Tibial artery (tissue), 4 donors: Measurements from ENCODE around the gene ATG14.
"Not testable (repeated sequence)": the region's sequence is repeated elsewhere in the genome, so short reads cannot be mapped to it uniquely, and the experiment has no call there.

Experiments
- DNase-seq, 2 donors: peaks; one replicate each; pipeline ENCODE4 v3.0.0-alpha.2; 2019
- H3K27ac ChIP-seq, 2 donors: fragments of 200-600 bp; sonication (generic) in 1 of 2; 1 replicate in 1 of 2; 2 replicates in 1 of 2; pipeline ENCODE4 v1.5.1; 2018 to 2019; ENCODE audit warnings: mild to moderate bottlenecking in 1 of 2
- H3K27me3 ChIP-seq, 2 donors: fragments of 200-600 bp; sonication (generic) in 1 of 2; one replicate each; pipeline versions ENCODE4 v1.5.1 to v1.6.0; 2016 to 2019
- H3K36me3 ChIP-seq, 3 donors: fragments of 200-600 bp; sonication (generic) in 2 of 3; one replicate each; pipeline ENCODE4 v1.5.1; 2016 to 2019; ENCODE audit warnings: mild to moderate bottlenecking in 2 of 3
- H3K4me1 ChIP-seq, 4 donors: fragments of 200-600 bp; sonication (generic) in 2 of 4; 1 replicate in 3 of 4; 2 replicates in 1 of 4; pipeline ENCODE4 v1.5.1; 2016 to 2019
- H3K4me3 ChIP-seq, 2 donors: fragments of 200-600 bp; sonication (generic) in 1 of 2; 1 replicate in 1 of 2; 2 replicates in 1 of 2; pipeline ENCODE4 v1.5.1; 2018 to 2019; ENCODE audit warnings: mild to moderate bottlenecking in 2 of 2
- H3K9me3 ChIP-seq, 3 donors: fragments of 200-600 bp; sonication (generic) in 1 of 3; one replicate each; pipeline ENCODE4 v1.5.1; 2016 to 2019
- intact Hi-C: fragments of 100-400 bp; cut with DNase I; formaldehyde crosslinking; loops from one replicate; pipeline ENCODE4 v1.15.0; 2023; ENCODE audit warnings: low total_unique reads
- TF ChIP-seq, protein P1 (sequence below), 2 experiments: fragments of 200-600 bp in 1 of 2; fragments of 450-650 bp in 1 of 2; IDR thresholded peaks; one replicate each; pipeline ENCODE4 v1.5.1; 2017 to 2019; ENCODE audit warnings: antibody characterized with exemption in 2 of 2, mild to moderate bottlenecking in 1 of 2, moderate library complexity in 1 of 2

ATG14 gene

DNA sequence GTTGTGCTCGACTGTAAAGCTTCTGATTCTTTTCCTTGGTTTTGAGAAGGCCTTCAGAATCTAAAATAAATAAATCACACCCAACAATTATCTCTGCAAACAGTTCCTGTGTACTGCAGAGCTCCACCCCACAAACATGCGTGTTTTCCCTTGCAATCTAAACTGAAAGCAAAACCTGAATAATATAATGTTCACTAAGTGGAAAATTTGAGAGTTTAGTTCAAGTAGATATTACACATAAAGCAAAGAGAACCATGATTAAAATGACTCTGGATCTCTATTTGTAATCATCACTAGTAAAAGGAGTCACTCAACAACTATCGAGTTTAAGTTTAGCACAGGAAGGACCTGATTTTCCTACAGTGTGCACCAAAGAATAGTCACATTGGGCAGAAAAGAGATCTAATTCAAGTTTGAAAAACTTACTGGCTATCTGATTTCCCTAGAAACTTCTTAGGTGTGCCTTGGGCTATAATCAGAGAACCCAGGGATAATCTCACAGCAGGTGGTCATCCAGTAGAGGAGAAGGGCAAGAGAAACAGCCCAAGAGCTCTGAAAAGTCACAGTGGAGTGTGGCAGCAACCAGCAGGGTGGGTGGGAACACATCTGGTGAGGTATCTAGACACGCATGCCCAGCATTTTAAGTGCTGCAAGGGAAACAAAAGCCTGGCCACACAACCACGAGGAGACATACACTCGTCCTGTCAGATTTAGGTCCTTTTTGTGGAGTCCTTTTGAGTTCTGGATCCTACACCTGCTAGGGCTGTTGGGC lies 25.4 kb downstream of the ATG14 start:
- no peak for DNase-seq
- no peaks in the 10 kb centered on the region for H3K27me3 ChIP-seq
- H3K9me3 ChIP-seq = no peaks in the 10 kb centered on the region
- intact Hi-C loops = no loop called here
- H3K27ac ChIP-seq = no peak overlapping the region
- peaks cover 0 to 37% (median 5%) of the 10 kb centered on the region in 4 donors for H3K4me1 ChIP-seq
- TF ChIP-seq, protein P1, sequence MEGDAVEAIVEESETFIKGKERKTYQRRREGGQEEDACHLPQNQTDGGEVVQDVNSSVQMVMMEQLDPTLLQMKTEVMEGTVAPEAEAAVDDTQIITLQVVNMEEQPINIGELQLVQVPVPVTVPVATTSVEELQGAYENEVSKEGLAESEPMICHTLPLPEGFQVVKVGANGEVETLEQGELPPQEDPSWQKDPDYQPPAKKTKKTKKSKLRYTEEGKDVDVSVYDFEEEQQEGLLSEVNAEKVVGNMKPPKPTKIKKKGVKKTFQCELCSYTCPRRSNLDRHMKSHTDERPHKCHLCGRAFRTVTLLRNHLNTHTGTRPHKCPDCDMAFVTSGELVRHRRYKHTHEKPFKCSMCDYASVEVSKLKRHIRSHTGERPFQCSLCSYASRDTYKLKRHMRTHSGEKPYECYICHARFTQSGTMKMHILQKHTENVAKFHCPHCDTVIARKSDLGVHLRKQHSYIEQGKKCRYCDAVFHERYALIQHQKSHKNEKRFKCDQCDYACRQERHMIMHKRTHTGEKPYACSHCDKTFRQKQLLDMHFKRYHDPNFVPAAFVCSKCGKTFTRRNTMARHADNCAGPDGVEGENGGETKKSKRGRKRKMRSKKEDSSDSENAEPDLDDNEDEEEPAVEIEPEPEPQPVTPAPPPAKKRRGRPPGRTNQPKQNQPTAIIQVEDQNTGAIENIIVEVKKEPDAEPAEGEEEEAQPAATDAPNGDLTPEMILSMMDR (IDR thresholded peaks at IDR 0.05) = no peak
- H3K36me3 ChIP-seq = peaks cover 31 to 75% (median 38%) of the 10 kb centered on the region in 3 donors
- no peak overlapping the region for H3K4me3 ChIP-seq

DNA sequence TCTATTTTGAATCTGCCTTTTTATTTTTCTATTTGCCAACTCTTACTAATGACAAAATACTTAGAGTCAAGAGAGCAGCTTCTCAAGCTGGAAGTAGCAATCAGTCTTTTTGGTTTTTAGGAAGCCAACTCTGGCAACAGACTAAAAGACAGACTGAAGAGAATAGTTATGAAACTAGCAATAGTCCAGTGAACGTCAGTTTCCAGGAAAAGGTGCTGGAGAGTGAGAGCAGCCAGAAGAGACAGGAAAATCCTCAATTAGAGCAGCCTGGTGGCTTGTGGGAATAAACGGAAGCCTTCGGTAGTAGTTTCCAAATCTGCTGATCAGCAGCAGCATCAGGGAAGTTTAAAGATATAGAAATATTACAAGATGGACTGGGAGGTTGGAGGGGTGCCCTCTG lies 27.1 kb downstream of the ATG14 start:
- H3K4me3 ChIP-seq = no peak overlapping the region
- H3K9me3 ChIP-seq = no peaks in the 10 kb centered on the region
- H3K27me3 ChIP-seq = no peaks in the 10 kb centered on the region
- H3K36me3 ChIP-seq = peaks cover 29 to 80% (median 41%) of the 10 kb centered on the region in 3 donors
- H3K4me1 ChIP-seq = peaks cover 0 to 34% (median 5%) of the 10 kb centered on the region in 4 donors
- no peak for DNase-seq
- TF ChIP-seq, protein P1 (IDR thresholded peaks at IDR 0.05) = no peak
- intact Hi-C loops = no loop called here
- peak overlapping the region; percentile 71 to 82 for H3K27ac ChIP-seq

DNA sequence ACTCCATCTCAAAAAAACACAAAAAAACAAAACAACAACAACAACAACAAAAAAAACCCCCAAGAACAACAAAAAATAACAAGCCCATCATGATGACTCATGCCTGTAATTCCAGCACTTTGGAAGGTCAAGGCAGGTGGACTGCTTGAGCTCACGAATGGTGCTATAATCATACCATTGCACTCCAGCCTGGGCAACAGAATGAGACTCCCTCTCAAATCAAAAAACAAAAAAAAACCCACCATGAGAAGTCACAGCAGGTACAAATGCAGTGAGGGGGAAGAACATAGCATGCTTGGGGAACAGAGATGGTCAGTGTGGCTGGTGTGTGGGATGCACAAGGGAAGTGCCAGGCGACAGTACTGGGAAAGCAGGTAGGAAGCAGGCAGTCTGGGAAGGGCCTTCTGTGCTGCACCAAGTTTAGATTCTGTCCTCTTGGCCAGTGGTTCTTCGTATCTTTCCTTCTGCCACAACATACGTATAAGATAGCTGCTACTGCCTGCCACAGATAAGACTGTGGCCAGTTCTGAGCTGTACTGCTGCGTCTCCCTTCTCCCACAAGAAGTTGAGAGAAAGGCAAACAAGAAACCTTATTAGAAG lies 28.0 kb downstream of the ATG14 start:
- H3K4me3 ChIP-seq = peak overlapping the region in 1 of 2 donors; percentile 3
- intact Hi-C loops = no loop called here
- no peaks in the 10 kb centered on the region for H3K9me3 ChIP-seq
- peak overlapping the region; percentile 71 to 82 for H3K27ac ChIP-seq
- no peak for DNase-seq
- TF ChIP-seq, protein P1 (IDR thresholded peaks at IDR 0.05) = no peak
- no peaks in the 10 kb centered on the region for H3K27me3 ChIP-seq
- H3K36me3 ChIP-seq = peaks cover 38 to 82% (median 42%) of the 10 kb centered on the region in 3 donors
- H3K4me1 ChIP-seq = peaks cover 0 to 34% (median 5%) of the 10 kb centered on the region in 4 donors

DNA sequence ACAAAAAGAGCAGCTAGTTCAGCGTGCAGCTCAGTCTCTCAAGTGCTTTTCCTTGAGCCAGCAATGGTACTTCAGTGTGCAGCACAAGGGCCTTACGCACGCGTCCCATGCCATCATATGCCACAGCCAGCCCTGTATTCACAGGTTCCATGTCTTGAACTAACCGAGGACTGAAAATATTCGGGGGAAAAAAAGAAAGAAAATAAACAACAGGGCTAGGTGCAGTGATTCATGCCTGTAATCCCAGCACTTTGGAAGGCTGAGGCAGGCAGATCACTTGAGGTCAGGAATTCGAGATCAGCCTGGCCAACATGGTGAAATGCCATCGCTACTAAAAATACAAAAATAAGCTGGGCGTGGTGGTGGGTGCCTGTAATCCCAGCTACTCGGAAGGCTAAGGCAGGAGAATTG lies 28.6 kb downstream of the ATG14 start:
- Histone ChIP-seq H3K36me3 (peaks cover 41 to 85% (median 48%) of the 10 kb centered on the region in 3 donors), H3K4me1 (peaks cover 0 to 34% (median 5%) of the 10 kb centered on the region in 4 donors), H3K4me3 (peak overlapping the region in 1 of 2 donors; percentile 3), H3K27ac (peak overlapping the region; percentile 71 to 82)
- H3K27me3 ChIP-seq, intact Hi-C loops, H3K9me3 ChIP-seq: not testable (repeated sequence)
- peak in 1 of 2 donors; percentile 71 for DNase-seq

DNA sequence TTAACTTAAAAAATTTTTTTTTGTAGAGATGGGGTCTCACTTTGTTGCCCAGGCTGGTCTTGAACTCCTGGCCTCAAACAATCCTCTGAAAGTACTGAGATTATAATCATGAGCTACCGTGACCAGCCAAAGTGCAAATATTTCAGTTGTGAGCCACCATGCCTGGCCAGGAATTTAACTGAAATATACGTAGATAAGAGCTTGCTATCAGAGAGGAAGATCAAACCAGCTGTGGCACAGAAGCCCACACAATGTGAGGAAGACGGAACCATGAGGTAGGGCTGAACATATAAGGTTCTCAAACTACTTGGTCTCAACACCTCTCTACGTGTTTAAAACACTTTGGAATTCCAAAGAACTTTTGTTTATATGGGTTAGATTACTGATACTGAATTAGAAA lies 29.1 kb downstream of the ATG14 start:
- intact Hi-C loops = no loop called here
- Histone ChIP-seq H3K4me3 (no peak overlapping the region), H3K27me3 (no peaks in the 10 kb centered on the region), H3K4me1 (peaks cover 0 to 34% (median 5%) of the 10 kb centered on the region in 4 donors), H3K27ac (peak overlapping the region; percentile 71 to 82), H3K36me3 (peaks cover 46 to 85% (median 53%) of the 10 kb centered on the region in 3 donors), H3K9me3 (no peaks in the 10 kb centered on the region)
- DNase-seq = no peak
- TF ChIP-seq, protein P1 (IDR thresholded peaks at IDR 0.05) = no peak

DNA sequence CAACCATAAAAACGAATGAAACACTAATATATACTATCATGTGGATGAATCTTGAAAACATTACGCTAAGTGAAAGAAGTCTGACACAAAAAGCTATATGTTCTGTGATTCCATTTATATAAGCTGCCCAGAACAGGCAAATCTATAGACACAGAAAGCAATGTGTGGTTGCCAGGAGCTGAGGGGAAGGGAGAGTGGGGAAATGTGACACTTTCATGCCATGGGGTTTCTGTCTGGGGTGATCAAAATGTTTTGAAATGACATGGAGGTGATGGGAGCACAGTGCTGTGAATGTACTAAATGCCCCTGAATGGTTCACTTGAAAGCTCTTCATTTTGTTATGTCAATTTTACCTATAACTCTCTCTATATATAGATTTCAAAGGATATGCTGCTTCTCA lies 30.1 kb downstream of the ATG14 start:
- Histone ChIP-seq H3K9me3 (no peaks in the 10 kb centered on the region), H3K4me1 (peaks cover 0 to 34% (median 5%) of the 10 kb centered on the region in 4 donors), H3K27ac (peak overlapping the region; percentile 71 to 82), H3K27me3 (no peaks in the 10 kb centered on the region), H3K4me3 (no peak overlapping the region), H3K36me3 (peaks cover 55 to 85% (median 63%) of the 10 kb centered on the region in 3 donors)
- TF ChIP-seq, protein P1 (IDR thresholded peaks at IDR 0.05) = no peak
- DNase-seq = no peak
- intact Hi-C loops = no loop called here
